ENCODE data around the gene TNFAIP6.
"Not testable (repeated sequence)": the region's sequence is repeated elsewhere in the genome, so short reads cannot be mapped to it uniquely, and the experiment has no call there.

The TNFAIP6 gene

GRCh38 chr2:151357359-151357758 is at the start of gene TNFAIP6:
TSS of gene TNFAIP6 (plus strand) at chr2:151357592. CDS start at chr2:151357667, 75 bp downstream.
- no peak for DNase-seq

- DNase-seq = not testable (repeated sequence)
Observed at GRCh38 chr2:151310313-151310712, 47.1 kb upstream of the TNFAIP6 start.

DNA sequence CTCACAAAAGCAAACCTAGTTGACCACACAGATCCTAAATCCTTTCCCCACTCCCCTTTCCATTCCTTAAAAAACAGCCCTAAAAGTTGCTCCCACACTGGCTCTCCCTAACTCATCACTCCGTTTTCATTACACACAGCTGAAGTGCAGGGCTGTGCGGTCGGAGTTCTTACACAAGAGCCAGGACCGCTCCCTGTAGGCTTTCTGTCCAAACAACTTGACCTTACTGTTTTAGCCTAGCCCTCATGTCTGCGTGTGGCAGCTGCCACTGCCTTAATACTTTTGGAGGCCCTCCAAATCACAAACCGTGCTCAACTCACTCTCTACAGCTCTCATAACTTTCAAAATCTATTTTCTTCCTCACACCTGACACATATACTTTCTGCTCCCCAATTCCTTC is 45.0 kb upstream of the TNFAIP6 start:
- DNase-seq = not testable (repeated sequence)

GRCh38 chr2:151315381-151315903 is 42.0 kb upstream of the TNFAIP6 start:
- DNase-seq = no peak

GRCh38 chr2:151325581-151326095 is 31.8 kb upstream of the TNFAIP6 start:
- no peak for DNase-seq

DNA sequence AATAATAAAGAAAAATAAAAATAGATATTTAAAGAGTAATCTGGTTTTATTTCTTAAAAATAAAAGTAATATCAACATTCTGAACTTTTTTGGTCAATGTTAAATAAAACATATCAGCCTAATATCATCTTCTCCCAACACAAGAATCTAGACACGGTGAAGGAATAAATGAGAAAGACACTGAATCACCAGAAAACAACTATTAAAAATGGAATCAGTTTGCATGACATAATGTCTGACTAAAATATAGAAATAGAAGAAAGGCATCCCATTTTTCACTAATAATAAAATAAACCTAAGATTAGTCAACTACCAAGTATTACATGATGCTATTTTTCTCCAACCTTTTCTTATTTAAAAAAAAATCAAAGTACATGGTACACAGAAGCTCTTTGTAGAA is 30.8 kb upstream of the TNFAIP6 start:
- DNase-seq = no peak

DNA sequence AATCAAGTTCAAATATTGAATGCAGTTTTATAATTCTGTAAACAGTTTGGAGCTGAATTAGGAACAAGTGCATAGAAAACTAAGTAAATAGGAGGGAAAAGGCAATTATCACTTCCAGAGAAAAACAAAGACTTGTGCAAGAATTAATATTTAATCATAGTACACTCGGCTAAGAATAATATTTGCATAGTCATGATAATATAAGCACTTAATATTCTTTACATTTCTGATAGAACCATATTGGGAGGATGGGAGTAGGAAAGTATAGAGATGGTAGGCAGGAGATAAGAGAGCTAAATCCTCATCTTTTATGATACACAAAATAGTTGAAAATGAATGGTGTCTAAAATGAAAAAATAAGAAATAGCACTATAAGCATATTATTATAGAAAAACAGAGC is 27.4 kb upstream of the TNFAIP6 start:
- DNase-seq = no peak

GRCh38 chr2:151333083-151333482 is 24.3 kb upstream of the TNFAIP6 start:
- no peak for DNase-seq

GRCh38 chr2:151334082-151334815 is 23.1 kb upstream of the TNFAIP6 start:
- no peak for DNase-seq

- DNase-seq = no peak
Observed at GRCh38 chr2:151336863-151337371, 20.5 kb upstream of the TNFAIP6 start.

DNA sequence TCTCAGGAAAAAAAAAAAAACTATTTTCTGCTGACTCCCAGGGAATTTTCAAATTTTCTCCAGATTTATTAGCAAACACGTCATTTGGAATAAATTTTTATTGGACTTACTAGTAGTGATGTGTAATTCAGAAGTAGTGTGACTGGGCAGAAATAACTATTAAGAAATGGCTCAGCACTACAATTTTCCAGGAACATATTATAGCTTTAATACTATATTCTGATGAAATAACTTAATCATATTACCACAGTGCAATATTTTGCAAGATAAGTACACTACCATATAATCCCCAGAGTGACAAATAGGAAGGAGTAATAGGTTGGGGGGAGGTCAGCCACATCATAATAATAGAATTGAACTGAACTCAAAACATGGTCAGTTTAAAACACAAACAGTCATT is 19.7 kb upstream of the TNFAIP6 start:
- DNase-seq = no peak

GRCh38 chr2:151338115-151338514 is 19.3 kb upstream of the TNFAIP6 start:
- no peak for DNase-seq

GRCh38 chr2:151343073-151343472 is 14.3 kb upstream of the TNFAIP6 start:
- DNase-seq = no peak

GRCh38 chr2:151344191-151344590 is 13.2 kb upstream of the TNFAIP6 start:
- DNase-seq = not testable (repeated sequence)

GRCh38 chr2:151344906-151345305 is 12.5 kb upstream of the TNFAIP6 start:
- DNase-seq = no peak

GRCh38 chr2:151347294-151347693 is 10.1 kb upstream of the TNFAIP6 start:
- DNase-seq = no peak

- no peak for DNase-seq
Observed at GRCh38 chr2:151347906-151348305, 9.5 kb upstream of the TNFAIP6 start.

GRCh38 chr2:151350579-151351195 is 6.7 kb upstream of the TNFAIP6 start:
- DNase-seq = no peak

DNA sequence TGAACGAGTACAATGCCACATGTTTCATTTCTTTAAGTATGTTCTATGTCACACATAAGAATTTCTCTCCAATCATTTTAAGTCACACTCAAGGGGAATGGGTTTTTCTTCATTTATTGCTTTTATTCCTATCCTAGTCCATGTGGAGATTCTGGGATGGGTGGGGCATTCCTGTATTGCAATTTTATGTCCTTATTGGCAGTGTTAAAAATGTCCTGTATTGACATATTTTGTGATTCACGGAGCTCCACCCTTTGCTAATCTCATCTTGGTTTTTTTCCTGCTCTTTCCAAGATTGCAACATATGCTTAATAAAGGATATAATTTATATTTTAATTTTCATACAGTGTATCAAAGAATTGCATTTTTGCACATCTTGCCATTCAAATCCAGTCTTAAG is 3.4 kb upstream of the TNFAIP6 start:
- DNase-seq = no peak

DNA sequence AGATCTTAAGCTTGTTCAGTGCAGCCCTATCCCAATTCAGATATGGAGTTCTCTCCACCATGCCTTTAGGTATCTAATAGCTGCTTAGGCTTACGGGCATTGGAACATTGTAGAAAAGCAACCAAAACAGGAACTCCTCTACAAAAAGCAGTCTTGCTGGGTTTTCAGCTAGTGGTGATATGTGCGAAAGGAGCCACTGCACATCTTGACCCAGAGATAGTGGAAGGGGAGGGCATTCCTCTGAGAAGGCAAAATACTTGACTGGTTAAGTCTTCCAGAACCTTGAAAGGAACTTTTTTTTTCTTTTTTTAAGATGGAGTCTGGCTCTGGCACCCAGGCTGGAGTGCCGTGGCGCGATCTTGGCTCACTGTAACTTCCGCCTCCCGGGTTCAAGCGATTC is 2.6 kb upstream of the TNFAIP6 start:
- DNase-seq = no peak

DNA sequence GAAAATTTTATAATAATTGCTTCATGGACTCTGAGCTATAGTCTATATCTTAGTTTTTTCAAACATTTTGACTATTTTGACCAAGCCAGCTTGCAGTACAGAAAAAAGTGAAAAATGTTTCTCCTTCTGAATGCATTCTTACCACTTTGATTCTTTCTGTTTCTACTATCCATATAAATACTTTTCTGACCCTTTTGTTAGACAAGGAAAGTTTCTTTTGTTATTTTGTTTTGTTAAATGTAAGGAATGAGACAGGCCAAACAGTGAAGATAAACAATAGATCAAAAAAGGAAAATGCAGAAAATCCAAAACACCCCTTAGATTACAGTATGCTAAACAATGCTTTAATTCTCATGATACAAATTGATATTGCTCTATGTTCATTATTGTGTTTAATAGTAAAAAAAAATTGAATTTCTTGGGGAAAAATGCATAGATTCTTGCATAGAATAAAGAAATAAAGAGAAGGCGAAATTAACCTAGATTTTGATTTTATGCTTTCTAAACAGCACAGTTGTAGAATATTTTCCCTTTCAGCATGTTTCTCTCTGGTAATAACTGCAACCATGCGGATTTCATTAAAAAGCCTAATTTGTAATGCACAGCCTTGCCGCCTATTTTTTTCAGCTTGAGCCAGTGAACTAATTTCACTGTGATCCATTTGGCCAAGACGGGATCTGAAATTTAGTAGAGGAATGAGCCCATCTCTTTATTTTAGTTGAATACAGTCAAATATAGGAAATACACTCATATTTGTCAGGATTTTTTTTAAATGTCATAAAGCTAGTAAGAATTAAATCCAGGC is 976 bp downstream of the TNFAIP6 start:
- DNase-seq = no peak

- no peak for DNase-seq
Observed at GRCh38 chr2:151359768-151360461, 2.5 kb downstream of the TNFAIP6 start.

All from NCI-H2029 treated with DMSO at 0.1 percent for 48 hours (cell line).